NCI-H774 (cell line): ENCODE results near the gene UBL3.

Experiments used
- DNase-seq: peaks from one replicate; lab custom pipeline; 2025; lab: John Stamatoyannopoulos, UW

The UBL3 gene

DNA sequence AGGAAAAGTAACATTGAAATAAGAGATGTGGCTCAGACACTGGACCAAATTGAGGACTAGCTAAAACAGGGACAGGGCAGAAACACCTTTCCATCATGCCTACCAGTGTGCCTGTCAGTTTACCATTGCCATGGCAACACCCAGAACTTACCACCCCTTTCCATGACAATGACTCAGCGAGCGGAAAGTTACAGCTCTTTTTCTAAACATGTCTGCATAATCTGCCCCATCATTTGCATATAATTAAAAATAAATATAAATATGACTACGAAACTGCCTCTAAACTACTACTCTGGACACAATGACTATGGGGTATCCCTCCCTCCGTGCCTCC lies 96.0 kb downstream of the UBL3 start:
- no peak for DNase-seq

DNA sequence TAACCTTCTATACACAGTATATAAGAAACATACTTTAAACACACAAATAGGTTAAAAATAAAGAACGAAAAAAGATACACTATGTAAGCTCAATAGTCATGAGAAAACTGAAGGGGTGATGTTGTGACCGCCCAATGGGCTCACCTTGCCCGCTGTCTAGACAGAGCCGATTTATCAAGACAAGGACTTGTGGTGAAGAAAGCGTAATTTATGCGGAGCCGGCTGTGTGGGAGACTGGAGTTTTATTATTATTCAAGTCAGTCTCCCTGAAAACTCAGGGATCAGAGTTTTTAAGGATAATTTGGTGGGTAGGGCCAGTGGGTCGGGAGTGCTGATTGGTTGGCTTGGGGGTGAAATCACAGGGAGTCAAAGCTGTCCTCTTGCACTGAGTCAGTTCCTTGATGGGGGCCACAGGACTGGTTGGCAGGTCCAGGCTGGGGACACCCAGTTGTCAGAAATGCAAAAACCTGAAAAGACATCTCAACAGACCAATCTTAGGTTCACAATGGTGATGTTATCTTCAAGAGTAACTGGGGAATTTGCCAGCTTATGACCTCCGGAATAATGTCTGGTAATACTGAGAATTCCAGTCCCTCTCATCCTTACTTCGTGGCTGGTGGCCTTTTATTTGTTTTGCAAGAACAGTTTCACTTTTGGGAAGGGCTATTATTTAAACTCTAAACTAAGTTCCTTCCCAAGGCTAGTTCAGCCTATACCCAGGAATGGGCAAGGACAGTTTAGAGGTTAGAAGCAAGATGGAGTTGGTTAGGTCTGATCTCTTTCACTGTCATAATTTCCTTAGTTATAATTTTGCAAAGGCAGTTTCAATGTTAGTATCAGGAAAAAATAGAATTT lies 96.6 kb downstream of the UBL3 start:
- DNase-seq: no peak

DNA sequence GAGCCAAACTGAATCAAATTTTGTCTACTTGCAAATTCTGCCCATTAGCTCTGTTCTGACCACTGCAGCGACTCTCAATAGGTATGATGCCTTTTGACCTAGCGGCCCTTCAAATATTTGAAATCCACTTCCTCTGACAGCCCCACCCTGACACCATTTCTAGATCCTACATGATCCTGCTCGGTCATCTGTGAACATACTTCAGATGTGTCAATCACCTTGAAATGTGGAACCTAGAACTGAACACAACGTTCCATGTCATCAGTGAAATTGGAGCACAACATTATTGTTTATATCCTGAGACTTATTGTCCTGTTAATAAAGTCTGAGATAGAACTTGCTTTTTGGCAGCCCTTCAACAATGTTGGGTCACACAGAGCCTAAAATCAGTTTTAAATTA lies 98.2 kb downstream of the UBL3 start:
- DNase-seq: no peak

DNA sequence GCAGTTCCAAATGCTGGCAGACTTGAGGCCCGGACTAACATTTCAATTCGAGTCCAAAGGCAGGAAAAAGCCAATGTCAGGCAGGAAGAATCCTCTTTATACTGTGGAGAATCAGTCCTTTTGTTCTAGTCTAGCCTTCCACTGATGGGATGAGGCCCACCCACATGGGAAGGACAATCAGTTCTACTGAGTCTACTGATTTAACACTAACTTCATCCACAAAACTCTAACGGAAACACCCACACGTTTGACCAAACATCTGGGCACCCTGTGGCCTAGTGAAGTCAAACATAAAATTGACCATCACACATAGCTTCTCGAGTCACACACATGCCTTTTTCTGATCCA lies 100.3 kb downstream of the UBL3 start:
- DNase-seq: no peak

DNA sequence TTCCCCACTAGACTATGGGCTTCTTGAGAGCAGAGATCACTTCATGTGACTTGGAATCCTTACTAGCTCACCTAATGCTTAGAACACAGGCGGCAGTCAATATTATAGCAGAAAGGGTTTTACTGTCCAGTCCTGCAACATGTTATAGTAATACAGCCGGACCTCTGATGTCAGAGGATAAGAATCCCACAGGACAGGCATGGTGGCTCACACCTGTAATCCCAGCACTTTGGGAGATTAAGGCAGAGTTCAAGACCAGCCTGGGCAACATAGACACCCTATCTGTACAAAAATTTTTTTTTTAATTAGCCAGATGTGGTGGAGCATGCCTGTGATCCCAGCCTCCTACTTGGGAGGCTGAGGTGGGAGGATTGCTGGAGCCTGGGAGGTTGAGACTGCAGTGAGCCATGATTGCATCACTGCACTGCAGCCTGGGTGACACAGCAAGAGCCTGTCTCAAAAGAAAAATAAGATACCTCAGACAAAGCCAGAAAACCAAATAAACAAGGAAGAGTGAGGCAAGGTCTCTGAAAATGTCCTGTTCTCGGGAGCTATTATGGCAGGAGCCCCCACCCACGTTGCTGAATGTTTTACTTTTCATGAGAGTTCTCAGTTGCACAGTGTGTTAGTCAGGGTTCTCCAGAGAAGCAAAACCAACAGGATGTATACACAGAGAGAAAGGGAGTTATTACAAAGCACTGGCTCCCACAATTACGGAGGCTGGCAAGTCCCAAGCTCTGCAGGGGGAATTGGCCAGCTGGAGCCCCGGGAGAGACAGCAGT lies 100.8 kb downstream of the UBL3 start:
- DNase-seq: no peak

DNA sequence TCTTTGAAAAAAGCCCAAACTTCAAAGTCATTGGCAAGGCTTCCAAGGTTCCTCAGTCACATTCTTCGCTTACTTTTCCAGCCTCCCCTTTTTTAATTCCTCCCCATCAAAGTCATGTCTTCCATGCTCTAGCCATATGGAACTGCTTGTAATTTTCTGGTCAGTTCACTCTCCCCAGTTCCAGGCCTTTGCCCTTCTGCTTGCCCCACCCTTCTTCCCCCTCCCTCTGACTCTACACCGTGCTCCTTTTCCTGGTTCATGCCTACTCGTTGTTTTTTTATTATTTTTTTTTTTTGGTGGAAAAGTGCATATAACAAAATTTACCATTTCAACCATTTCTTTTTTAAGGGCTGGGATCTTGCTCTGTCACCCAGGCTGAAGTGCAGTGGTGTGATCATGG lies 102.3 kb downstream of the UBL3 start:
- DNase-seq: no peak

DNA sequence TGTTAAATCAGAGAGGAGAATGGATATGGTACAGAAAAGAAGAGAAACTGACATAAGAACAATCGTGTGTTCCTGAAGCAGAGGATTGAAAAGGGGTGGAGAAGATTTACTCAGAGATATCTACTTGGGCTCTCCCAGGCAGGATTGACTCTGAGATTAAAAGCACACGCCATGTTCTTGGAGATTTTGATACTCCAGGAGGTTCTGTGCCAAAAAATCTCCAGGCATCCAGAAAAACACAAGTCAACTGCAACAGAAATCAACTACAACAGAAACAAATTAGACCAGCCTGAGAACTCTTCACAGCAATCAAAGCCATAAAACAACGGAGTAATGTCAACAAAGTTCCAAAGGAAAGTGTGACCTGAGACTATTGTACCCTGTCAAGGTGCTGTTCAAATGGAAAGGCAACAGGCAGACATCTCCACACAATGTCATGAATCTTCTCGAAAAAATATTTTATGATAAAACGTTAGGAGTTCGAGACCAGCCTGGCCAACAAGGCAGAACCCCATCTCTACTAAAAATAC lies 104.2 kb downstream of the UBL3 start:
- DNase-seq: no peak

DNA sequence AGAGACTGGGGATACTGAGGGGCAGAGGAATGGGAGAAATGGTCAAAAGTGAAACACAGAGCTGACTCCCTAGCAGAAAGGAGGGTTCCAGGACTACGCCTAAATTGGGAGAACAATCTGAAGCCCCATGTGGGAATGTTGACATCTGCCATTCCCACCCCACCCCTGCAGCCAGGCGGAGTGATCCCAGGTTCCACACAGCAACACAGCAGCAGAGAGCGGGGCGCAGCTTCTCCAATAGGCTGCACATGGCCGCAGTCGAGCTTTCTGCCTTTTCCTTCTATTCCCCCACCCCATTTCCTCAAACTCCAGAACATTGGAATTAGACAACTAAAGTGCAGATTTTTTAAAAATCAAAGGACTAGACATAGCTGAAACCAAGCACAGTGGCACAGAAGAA lies 104.7 kb downstream of the UBL3 start:
- no peak for DNase-seq

DNA sequence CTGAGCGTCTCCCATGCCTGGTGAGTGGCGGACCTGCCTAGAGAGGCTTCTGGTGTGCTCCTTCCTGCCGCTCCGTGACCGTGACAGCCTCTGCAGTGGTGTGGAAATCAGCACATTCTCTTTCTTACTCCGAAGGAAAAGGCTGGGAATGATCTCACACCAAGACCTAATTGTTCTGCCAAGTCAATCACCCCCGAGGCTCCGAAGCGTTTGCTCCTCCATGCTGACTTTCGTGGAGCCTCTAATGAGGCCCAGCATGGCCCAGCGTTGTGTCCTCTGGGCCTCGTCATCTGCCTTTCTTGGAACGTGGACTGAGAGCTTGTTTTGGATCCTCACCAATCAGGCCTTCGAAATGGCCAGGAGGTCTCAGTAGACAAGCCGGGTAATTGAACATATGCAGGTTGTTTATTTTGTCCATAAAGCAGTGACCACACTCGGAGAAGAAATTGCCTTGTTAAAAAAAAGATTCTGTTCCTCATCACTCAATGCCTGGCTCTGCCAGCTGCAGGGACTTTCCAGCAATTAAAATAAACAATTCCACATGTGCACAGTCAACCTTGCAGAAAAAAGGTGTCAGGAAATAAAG lies 107.1 kb downstream of the UBL3 start:
- no peak for DNase-seq

DNA sequence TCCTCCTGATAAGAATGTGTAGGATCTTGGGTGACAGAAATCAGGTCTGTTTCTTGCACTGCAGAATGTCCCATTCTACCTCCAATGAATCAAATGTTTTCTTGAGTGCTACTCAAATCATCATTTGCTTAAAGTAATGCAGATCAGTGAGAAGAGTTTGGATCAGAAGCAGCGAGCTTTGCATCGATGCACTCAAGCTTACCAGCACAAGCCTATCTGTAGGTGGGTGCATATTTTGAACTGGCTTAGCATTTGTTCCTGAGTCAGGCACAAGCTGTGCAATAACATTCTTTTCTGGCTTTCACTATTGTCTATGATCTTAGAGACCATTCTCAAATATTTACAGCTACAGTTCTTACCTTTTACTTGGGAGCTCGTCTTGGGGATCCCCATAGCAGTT lies 109.5 kb downstream of the UBL3 start:
- no peak for DNase-seq

DNA sequence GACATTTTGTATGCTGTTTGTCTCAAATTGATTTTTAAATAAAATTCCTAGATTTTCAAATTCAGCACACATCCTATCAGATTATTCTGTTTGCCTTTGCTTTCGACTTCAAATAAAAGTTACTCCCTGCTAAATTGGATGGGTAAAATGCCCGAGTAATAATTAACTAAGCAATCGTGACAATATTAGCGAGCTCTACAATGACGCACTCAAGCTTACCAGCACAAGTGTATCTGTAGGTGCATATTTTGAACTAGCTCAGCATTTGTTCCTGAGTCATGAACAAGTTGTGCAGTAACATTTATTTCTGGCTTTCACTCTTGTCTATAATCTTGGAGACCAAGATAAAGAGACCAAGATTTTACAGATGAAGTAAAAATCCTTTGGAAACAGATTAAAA lies 113.4 kb downstream of the UBL3 start:
- DNase-seq: no peak

DNA sequence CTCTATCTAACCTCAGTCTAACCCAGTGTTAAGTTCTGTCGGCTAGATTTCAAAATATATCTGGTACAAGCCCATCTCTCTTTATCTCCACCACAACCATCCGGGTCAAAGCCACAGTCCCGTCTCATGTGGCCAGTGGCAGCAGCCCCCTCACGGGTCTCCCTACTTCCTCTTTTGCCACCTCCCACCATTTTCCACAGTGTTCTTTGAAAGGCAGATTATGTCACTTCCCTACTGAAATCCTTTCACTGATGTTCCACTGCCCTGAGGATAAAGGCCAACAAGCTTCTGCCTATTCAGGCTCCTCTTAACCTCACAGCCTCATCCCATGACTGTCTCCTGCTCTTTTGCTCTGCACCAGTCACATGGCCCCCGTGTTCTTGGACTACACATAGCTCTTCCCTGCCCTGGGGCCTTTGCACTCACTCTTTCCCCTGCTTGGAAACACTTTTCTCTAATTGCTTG lies 117.2 kb downstream of the UBL3 start:
- DNase-seq: no peak

DNA sequence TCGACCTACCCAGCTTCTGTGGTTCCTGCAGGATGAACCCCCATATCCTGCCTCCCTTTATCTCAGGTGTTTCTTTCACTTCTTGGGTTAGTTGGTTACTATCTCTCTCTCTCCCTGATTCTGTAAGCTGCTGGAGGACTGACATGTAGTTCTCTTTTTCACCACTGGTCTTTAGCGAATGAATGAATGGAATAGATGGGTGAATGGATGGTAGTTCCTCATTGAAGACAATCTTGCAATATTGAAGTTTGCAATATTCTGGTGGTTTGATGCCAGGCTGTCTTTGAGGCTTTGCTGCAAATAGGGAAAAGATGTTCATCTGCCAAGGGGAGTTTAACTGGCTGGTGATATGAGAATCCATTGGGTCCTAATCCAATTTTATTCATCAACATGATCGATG lies 120.2 kb downstream of the UBL3 start:
- DNase-seq: no peak

DNA sequence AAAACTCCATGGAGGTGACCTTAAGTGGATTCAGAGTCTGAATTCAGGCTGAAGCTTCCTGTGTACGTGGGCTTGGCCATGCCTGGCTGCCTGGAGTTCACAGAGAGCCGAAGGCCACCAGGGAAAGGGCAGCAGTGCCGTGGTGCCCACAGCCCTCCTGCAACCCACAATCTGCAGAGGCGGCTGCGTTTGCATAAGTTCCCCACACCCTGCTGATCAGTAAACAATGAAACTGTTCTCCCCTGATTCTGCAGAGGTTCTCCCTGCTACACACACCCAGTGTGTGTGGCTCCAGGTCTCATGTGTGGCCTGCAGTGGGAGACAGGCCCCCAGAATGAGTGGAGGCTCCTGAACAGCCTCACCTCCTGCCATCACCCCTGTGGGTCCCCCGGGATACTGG lies 128.0 kb downstream of the UBL3 start:
- DNase-seq: no peak

DNA sequence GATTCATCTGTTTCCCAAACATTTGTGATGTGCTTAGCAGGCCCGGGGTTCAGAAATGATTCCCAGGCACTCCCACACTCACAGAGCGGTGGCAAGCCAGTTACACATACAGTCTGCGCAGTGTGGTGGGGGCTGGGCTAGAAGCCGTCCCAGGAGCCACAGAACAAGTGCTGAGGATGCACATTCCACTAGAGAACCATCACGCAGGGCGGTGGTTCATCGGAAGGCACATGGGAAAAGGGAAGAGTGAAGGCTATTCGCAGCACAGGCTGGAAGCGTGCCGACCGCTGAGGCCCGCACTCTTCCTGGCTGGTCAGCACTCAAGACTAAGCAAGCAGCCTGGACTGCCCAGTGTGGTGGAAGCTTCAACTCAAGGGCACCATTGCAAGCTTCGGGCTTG lies 128.7 kb downstream of the UBL3 start:
- DNase-seq: no peak

DNA sequence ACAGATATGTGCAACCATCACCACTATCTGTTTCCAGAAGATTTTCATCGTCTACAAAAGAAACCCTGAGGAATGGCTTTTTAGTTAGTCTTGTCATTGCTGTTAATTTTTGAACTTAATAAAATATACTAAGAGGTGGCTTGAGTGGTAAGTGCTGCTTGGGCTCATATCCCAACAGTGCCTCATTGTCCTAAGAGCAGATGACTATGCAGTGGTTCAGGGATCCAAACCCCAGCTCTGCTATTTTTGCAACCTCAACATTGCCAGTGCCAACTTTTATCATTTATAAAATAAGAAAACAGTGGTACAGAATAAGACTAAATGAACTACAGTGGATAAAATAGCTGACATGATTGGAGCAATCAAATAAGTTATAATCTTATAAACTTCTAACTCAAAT lies 131.7 kb downstream of the UBL3 start:
- no peak for DNase-seq

DNA sequence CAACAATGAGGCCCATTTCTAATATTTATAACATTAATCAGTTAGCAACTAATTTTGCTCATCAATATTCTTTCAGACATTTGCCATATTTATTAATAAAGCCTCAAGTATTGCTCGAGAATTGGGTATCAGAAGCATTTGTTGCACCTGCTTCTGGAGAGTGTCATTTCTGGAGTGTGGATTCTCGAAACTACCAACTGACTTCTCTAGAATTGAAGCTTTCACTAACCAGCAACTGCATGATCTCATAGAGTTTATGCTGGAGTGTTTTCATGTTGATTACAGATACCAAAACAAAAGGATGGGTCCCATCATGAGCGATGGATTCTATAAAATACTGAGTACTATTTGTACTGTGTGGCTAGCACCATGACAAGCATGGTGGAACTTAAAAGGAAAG lies 133.9 kb downstream of the UBL3 start:
- DNase-seq: no peak
